Central memory CD4-positive, alpha-beta T cell (primary cell): ENCODE measurements around the gene GPR37.

ENCODE experiments used
- DNase-seq: peaks from one replicate; pipeline ENCODE4 v3.0.0; 2022

Gene GPR37

DNA sequence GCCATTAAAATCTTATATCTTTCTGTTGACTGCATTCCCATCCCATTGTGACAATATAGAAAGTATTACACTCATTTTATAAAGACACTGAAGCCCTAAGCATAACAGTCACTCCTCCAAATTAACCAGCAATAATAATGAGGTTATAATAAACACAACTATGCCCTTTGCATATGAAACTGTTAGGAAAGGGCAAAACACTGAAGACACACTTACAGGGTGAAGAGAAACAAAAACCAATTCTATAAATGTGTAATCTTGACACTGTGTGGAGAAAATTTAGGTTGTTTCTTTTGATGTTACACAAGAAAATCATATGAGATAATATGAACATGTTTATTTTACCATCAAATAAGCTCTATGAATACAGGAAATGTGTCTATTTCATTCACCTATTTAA is 14.0 kb upstream of the GPR37 start:
- no peak for DNase-seq

- no peak for DNase-seq
Observed at GRCh38 chr7:124779194-124779593, 13.6 kb upstream of the GPR37 start.

DNA sequence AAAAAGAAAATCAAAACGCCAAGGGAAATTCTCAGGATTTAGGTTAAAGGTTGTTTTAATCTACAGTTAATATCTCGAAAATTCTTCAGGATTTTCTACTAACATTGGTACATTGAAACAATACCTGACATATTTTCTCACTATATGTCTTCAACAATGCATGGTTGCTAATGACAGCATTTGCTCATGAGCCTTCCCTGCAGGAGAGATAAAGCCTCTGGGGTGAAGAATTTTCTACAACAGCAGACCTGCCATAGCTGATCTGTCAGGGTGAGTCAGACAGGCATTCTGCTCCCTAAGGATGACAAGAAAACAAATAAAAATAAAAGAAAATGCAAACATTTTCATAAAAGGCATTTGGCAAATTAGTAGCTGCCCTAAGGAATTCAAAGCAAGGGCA is 11.7 kb upstream of the GPR37 start:
- no peak for DNase-seq

GRCh38 chr7:124776153-124776552 is 10.6 kb upstream of the GPR37 start:
- DNase-seq: no peak

GRCh38 chr7:124775422-124775821 is 9.8 kb upstream of the GPR37 start:
- DNase-seq: no peak

GRCh38 chr7:124773938-124774337 is 8.3 kb upstream of the GPR37 start:
- DNase-seq: no peak

DNA sequence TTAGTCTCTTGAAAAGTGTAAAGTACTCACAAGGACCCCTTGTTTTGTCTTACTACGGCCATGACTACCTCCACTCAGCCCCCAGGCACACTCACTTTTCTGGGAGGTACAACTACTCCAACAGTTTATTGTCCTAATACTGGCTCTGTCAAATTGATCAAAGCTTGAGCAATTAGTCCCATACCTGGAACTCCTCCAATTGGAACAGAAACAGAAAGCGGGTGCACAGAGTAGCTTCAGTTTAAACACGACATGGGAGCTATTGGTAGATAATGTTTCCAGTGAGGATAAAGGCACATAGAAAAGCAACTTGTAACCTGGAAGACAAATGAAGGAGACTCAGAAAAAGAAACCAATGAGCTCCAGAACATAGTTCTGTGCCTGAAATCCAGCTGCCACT is 7.7 kb upstream of the GPR37 start:
- no peak for DNase-seq

DNA sequence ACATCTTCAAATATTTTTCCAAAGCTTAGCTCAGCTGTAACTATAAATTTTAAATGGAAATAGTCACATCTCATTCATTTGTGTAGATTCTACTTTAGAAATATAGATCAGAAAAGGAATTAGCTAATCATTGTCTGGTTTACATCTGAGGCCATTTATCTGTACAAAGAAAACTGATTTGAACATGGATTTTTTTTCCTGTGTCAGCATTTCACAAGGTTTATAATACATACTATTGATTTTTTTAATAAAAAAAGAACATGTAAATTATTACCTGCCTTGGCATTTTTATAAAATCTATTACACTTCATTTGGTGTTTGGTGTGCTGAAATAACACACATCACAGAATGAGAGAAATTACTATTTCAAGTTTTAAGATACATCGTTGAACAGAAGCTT is 3.5 kb upstream of the GPR37 start:
- DNase-seq: no peak

DNA sequence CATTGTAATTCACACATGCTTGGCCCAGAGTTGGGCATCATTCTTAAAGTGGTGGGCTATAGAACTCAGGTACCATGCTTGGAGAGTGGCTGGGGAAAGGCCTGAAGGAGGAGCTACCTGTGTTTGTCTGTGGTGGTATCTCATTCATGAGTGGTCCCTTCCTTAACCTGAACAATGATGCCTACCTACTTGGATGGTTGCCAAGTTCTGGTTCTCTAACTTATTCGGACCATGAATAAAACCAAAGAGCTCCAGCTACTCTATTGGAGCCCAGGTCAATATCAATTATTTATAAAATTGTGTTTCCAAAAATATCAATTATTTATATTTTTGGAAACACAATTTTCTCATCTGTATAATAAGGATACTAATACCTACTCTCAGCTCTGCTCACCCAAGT is 2.9 kb upstream of the GPR37 start:
- no peak for DNase-seq

DNA sequence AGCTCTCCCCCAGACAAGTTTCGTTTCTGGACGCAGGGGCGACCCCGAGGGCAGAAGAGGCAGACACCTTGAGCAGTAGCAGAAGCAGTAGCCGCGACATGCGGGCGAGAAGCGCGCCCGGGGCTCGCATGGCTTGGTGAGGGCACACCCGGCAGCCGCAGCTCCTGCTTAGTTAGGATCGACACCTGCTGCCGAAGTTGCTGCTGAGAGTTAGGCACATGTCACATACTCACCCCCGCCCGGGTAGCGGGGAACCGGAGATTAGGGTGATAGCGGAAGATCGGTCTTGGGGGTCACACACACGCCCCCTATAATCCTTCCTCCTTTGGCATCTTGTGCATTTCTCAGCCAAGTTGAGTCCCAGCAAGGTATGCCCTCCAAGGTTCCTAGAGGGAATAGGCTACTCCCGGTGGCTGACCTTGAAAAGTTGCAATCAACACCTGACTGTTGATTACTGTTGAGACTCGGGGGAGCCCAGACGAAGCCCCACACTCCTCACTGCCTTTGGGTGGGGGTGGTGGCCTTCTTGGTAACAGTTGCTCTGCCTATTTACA is 668 bp downstream of the GPR37 start:
- DNase-seq: no peak

GRCh38 chr7:124764051-124764846 is 1.3 kb downstream of the GPR37 start:
- no peak for DNase-seq

DNA sequence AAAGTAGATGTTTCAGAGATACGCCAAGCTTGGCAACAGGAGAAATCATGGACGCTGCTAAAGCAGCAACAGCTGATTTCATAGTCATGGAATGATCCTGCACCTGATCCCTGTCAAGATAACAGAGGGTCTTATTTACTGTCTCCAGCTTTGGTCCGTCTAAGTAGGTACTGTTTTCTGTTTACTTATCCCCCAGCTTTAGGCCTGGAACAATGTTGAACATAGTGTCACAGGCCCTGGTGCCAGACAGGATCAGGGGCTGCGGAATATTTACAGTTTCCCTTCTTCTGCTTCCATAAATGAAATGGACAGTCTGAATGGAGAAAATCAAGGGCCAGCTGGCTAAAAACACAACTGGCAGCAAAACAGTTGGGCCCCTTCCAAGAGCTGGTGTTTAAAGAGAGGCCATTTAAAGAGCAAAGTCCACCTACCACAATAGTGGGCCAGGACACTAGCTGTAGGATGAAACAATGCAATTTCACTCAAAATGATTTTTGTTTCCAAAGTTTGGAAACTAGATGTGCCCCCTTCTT is 2.9 kb downstream of the GPR37 start:
- no peak for DNase-seq

DNA sequence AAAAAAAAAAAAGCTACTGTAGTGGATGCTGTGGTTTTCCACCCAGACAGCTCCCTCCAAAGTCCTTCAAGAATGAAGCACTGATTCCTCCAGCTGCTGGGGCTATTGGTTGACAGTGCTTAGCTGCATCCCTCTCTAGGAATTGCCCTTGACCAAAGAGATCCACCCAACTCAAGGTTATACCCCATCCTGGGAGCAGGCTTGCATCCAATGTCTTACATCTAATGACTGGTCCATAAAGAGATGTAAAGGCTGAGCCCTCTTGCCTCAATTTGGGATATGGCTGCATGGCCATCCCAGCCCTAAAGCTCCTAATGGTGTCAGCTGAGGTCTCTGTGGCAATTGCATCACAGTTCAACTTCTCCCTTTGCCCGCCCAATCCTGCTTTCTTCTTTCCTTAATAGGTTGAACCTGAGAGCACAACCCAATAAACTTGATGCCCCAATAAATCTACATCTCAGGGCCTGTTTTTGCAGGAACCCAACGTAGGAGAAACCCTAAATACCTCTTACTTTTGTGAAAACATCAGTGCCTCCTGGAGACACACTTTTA is 4.4 kb downstream of the GPR37 start:
- DNase-seq: no peak

GRCh38 chr7:124758327-124758726 is 7.3 kb downstream of the GPR37 start:
- DNase-seq: no peak

DNA sequence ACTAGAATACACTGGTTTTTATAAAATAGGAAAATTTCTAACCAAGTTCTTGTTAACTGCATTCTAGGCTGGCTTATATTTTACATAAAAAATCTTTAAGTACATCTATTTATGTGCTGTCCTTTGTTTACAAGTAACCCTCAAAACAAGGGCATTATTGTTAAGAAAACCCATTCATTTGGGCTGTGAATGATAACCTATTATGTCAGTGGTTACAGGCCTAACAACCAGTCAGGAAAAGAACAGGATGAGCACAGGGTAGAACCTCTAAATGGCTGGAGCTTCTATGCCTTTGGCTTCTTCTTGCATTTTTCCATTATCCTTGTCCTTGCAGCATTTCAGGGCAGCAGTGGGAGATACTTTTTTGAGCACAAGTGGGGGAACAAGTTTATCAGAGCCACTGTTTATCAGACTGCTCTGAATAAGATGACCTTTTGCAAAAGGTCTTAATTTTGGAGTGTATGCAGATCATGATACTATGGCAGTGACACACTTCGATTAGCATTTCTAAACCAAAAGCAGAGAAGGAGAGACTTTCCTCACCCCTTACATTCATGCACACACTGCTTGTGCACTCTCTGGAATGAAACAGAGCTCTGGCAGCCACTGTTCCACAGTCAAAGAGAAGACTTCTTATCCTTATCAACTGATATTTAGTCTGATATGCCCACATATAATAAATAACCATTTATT is 10.9 kb downstream of the GPR37 start:
- no peak for DNase-seq

DNA sequence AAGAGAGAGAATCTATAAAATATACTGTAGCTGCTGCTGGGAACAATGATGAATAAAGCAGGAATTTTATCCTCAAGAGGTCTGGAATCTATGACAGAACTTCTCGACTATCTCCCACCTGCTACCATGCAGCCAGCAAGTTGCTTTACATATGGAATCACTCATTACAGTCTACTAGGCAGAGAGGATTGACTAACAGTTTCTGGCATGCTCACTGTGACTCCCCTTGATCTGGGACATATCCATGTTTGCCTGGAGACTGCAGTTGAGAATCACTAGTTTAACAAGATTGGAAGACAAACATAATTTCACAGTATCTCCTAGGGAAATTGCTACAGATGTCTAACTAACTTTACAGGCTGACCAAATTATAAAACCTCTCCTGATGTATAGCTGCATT is 13.3 kb downstream of the GPR37 start:
- no peak for DNase-seq

DNA sequence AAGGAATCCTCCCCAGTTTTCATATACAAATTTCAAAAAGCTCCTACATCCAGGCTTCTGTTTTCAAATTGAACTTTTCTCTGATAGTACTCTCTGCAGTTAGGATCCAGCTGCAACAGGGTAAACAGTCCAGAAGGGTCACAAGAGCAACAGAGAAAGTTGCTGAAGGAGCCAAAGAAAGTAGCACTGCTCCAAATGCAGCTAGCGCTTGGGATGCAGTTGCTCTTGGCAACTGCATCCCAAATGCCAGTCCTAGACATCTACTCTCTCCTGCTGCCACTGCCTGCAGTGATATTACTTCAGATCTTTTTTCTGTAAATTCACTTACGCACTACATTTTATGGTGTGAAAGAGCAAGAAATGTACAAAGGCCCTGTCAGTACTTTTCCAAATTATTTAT is 14.6 kb downstream of the GPR37 start:
- no peak for DNase-seq

GRCh38 chr7:124747072-124747471 is 18.5 kb downstream of the GPR37 start:
- no peak for DNase-seq

DNA sequence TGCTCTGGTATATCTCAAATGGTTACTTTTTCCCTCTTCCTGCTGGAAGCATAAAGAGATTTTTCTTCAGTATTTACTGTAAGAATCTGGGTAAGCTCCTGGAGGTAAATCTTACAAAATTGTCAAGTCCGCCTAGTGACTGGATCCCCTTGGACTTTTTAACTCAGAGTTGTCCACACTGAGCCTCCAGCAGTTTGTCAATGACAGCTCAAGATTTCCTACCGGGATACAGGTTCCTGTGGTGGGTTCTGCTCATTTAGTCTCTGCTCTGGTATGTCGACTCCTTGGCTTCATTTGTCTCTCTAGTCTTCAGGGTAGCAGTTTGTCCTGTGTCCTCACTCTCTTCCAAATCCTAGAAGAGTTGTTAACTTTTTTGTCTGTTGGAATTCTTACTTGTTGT is 27.0 kb downstream of the GPR37 start:
- no peak for DNase-seq

GRCh38 chr7:124737760-124738300 is 27.8 kb downstream of the GPR37 start:
- DNase-seq: no peak

- no peak for DNase-seq
Observed at GRCh38 chr7:124728610-124729009, 37.0 kb downstream of the GPR37 start.

GRCh38 chr7:124724507-124725192 is 40.9 kb downstream of the GPR37 start:
- DNase-seq: no peak

DNA sequence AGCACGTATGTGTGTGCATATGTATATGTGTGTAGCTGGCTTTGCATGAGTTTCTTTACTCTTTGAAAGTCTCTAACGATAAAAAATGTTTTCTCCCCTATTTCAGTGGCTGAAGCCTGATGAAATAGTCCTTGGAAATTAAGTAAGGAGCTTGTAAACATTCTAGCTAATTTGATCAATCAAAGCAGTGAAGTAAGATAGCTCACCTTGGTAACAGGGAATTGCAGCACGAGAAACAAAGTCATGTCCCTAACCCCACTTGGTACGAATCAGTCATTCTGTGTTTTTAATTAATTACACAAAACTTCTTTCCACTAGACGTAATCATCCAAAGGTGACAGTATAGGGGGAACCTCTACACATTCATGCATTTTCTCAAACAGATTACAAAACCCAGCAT is 41.5 kb downstream of the GPR37 start:
- no peak for DNase-seq
